Ascending aorta (tissue), 2 donors: ENCODE data around the gene FADS6. TPM values are rescaled to one million over a fixed set of nuclear protein-coding genes. Genes with fewer than 3 reads are reported as not detected.
"Not testable (repeated sequence)": the region's sequence is repeated elsewhere in the genome, so short reads cannot be mapped to it uniquely, and the experiment has no call there.

Experiments
- DNase-seq, 2 donors: peaks; one replicate each; pipeline ENCODE4 v3.0.0-alpha.2; 2019; ENCODE audit warnings: low spot score in 2 of 2
- H3K27ac ChIP-seq, 2 donors: fragments of 200-600 bp; sonication (generic); one replicate each; pipeline ENCODE4 v1.5.1; 2016 to 2017; ENCODE audit warnings: mild to moderate bottlenecking in 1 of 2
- H3K27me3 ChIP-seq: fragments of 200-600 bp; sonication (generic); one replicate; pipeline ENCODE4 v1.5.1; 2017
- H3K36me3 ChIP-seq, 2 donors: fragments of 200-600 bp; sonication (generic); one replicate each; pipeline ENCODE4 v1.5.1; 2016
- H3K4me1 ChIP-seq, 2 donors: fragments of 200-600 bp; sonication (generic); one replicate each; pipeline ENCODE4 v1.5.1; 2016 to 2017; ENCODE audit warnings: mild to moderate bottlenecking in 1 of 2
- H3K4me3 ChIP-seq, 2 donors: fragments of 200-600 bp; sonication (generic); one replicate each; pipeline ENCODE4 v1.5.1; 2016 to 2017; ENCODE audit warnings: mild to moderate bottlenecking in 1 of 2
- H3K9me3 ChIP-seq, 2 donors: fragments of 200-600 bp; sonication (generic); one replicate each; pipeline ENCODE4 v1.5.1; 2016
- intact Hi-C: fragments of 100-400 bp; cut with DNase I; formaldehyde crosslinking; loops from one replicate; pipeline ENCODE4 v1.15.1; 2023
- total RNA-seq: library from RNA; depleted of rRNA; stranded (reverse); fragments of >200 nt; gene quantifications from one replicate; pipeline ENCODE4 v1.1.0, GENCODE V29; 2016
- TF ChIP-seq, protein P1 (sequence below), 3 experiments: fragments of 200-600 bp in 2 of 3; fragments of 450-650 bp in 1 of 3; sonication (generic) in 2 of 3; IDR thresholded peaks; one replicate each; pipeline ENCODE4 v1.5.1; 2016 to 2019; ENCODE audit warnings: antibody characterized with exemption in 3 of 3, mild to moderate bottlenecking in 1 of 3, moderate library complexity in 1 of 3

The FADS6 gene
- total RNA-seq, 1 donor from 2014 or later = not detected

DNA sequence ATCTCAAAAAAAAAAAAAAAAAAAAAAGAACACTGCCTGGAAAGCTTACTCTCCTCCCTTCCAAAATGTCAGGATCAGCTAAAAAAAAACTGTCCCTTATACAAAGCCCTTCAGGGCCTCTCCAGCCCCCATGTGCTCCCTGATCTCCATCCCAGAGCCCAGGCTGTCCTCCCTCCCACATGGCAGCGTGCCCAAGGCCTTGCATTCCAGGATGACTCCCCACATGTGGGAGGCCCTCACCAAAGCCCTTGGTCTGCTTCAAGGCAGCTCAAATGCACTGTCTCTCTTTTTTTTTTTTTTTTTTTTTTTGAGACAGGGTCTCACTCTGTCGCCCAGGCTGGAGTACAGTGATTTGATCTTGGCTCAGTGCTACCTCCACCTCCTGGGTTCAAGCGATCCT lies 22.9 kb downstream of the FADS6 start:
- Histone ChIP-seq H3K27me3 (no peaks in the 10 kb centered on the region), H3K4me3 (no peak overlapping the region), H3K27ac (no peak overlapping the region), H3K4me1 (peaks cover 6 to 16% of the 10 kb centered on the region in 2 donors), H3K36me3 (no peaks in the 10 kb centered on the region), H3K9me3 (no peaks in the 10 kb centered on the region)
- TF ChIP-seq, protein P1, sequence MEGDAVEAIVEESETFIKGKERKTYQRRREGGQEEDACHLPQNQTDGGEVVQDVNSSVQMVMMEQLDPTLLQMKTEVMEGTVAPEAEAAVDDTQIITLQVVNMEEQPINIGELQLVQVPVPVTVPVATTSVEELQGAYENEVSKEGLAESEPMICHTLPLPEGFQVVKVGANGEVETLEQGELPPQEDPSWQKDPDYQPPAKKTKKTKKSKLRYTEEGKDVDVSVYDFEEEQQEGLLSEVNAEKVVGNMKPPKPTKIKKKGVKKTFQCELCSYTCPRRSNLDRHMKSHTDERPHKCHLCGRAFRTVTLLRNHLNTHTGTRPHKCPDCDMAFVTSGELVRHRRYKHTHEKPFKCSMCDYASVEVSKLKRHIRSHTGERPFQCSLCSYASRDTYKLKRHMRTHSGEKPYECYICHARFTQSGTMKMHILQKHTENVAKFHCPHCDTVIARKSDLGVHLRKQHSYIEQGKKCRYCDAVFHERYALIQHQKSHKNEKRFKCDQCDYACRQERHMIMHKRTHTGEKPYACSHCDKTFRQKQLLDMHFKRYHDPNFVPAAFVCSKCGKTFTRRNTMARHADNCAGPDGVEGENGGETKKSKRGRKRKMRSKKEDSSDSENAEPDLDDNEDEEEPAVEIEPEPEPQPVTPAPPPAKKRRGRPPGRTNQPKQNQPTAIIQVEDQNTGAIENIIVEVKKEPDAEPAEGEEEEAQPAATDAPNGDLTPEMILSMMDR (IDR thresholded peaks at IDR 0.05) = no peak
- DNase-seq = no peak
- intact Hi-C loops = loop anchor here (5.0 to 10.0 kb wide), 4 partner anchors 423 to 1776 kb away; partner anchors contain the start of genes GPRC5C, SLC39A11 and TTYH2

DNA sequence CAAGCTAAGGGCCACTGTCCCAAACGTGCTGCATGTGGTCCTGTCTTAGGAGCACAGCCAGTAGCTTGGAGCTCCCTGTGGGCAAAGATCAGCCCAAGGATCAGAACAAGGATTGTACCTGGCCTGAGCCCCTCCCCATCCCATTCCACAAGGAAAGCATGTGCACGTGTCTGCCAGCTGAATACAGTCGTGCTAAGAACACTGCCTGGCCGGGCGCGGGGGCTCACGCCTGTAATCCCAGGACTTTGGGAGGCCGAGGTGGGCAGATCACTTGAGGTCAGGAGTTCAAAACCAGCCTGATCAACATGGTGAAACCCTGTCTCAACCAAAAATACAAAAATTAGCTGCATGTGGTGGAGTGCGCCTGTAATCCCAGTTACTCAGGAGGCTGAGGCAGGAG lies 23.4 kb downstream of the FADS6 start:
- H3K4me1 ChIP-seq = peaks cover 6 to 16% of the 10 kb centered on the region in 2 donors
- not testable (repeated sequence) for H3K4me3 ChIP-seq, H3K9me3 ChIP-seq, DNase-seq, H3K27ac ChIP-seq, H3K36me3 ChIP-seq, H3K27me3 ChIP-seq
- intact Hi-C loops = loop anchor here (5.0 to 10.0 kb wide), 4 partner anchors 423 to 1775 kb away; partner anchors contain the start of genes GPRC5C, SLC39A11 and TTYH2

DNA sequence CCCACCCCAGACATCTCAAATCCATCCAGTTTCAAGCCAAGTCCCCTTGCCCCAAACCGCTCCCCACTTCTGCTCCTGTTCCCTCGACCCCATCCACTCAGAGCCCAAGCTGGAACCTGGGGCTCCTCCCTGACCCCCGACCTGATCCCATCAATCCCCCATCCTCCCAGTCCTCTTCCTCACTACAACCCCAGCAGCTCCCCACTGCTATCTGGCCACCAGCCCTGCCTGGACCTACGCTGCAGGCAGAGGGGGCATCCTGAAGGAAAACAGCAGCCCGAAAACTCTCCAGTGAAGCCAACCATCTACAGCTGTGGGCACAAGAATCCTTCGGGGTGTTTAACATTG lies 24.6 kb downstream of the FADS6 start:
- Histone ChIP-seq H3K36me3 (no peaks in the 10 kb centered on the region), H3K4me1 (peaks cover 6 to 11% of the 10 kb centered on the region in 2 donors), H3K27me3 (no peaks in the 10 kb centered on the region), H3K9me3 (no peaks in the 10 kb centered on the region), H3K4me3 (no peak overlapping the region), H3K27ac (no peak overlapping the region)
- intact Hi-C loops = no loop called here
- DNase-seq = no peak
- TF ChIP-seq, protein P1 (IDR thresholded peaks at IDR 0.05) = no peak

GRCh38 chr17:74868251-74868907 lies 25.1 kb downstream of the FADS6 start:
- Histone ChIP-seq H3K36me3 (no peaks in the 10 kb centered on the region), H3K27me3 (no peaks in the 10 kb centered on the region), H3K9me3 (no peaks in the 10 kb centered on the region), H3K4me3 (no peak overlapping the region), H3K4me1 (peaks cover 6 to 8% of the 10 kb centered on the region in 2 donors), H3K27ac (no peak overlapping the region)
- no peak for DNase-seq
- intact Hi-C loops = no loop called here
- TF ChIP-seq, protein P1 (IDR thresholded peaks at IDR 0.05) = no peak

GRCh38 chr17:74866198-74866835 lies 27.1 kb downstream of the FADS6 start:
- TF ChIP-seq, protein P1 (IDR thresholded peaks at IDR 0.05) = no peak
- H3K4me3 ChIP-seq = no peak overlapping the region
- DNase-seq = no peak
- no peaks in the 10 kb centered on the region for H3K36me3 ChIP-seq
- peaks cover 4% of the 10 kb centered on the region in 2 donors for H3K4me1 ChIP-seq
- intact Hi-C loops = no loop called here
- no peaks in the 10 kb centered on the region for H3K27me3 ChIP-seq
- no peaks in the 10 kb centered on the region for H3K9me3 ChIP-seq
- no peak overlapping the region for H3K27ac ChIP-seq

DNA sequence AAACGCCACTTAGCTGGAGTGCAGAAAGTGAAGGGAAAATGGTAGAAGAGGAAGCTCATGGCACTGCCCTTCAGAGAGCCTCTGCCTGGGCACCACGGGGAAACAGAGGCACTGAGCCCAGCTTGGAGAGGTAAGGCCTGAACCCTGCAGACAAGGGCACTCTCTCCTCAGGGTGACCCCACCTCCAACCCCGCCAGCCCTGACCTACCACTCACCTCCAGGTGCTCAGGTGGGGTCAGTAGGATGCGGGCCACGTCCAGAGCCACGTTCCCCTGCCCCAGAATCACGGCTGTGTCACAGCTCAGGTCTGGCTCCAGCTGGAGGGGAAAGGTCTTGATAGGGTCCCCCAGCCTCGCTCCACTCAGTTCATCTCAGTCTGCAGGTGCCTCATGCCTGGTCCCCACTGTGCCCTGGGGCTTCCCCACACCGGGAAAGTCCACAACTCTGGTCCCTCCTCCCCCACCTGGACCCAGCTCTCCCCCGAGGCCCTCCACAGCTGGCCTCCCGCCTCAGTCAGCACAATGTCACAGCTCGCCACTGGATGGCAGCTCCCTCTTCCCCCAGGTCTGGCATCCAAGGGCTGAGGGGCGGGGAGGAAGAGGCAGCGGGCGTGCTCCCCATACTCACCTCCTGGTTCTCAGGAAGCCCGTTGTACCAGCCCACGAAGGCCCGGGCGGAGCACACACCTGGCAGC lies 27.8 kb downstream of the FADS6 start:
- DNase-seq = no peak
- Histone ChIP-seq H3K27ac (no peak overlapping the region), H3K9me3 (no peaks in the 10 kb centered on the region), H3K4me1 (peaks cover 8 to 10% of the 10 kb centered on the region in 2 donors), H3K27me3 (no peaks in the 10 kb centered on the region), H3K4me3 (no peak overlapping the region), H3K36me3 (no peaks in the 10 kb centered on the region)
- intact Hi-C loops = loop anchor here (1.0 to 2.0 kb wide), 3 partner anchors 23 to 121 kb away; no protein-coding TSS in a partner anchor
- TF ChIP-seq, protein P1 (IDR thresholded peaks at IDR 0.05) = no peak
